Dendritic cell treated with granulocyte-macrophage colony-stimulating factor and Interleukin-4, amounts not matched to agents 40 ng/mL and 50 ng/mL, for 4 days (primary cell): ENCODE measurements around the gene ELF2.
"Not testable (repeated sequence)": the region's sequence is repeated elsewhere in the genome, so short reads cannot be mapped to it uniquely, and the experiment has no call there.

Source experiments
- H3K27ac Mint-ChIP-seq: one replicate; pipeline ENCODE4 v1.8.0; 2022; ENCODE audit warnings: mild to moderate bottlenecking, mixed read lengths
- H3K27me3 Mint-ChIP-seq: one replicate; pipeline ENCODE4 v1.8.0; 2022; ENCODE audit warnings: mild to moderate bottlenecking, mixed read lengths
- H3K36me3 Mint-ChIP-seq: one replicate; pipeline ENCODE4 v1.8.0; 2022; ENCODE audit warnings: low read depth, mixed read lengths
- H3K4me1 Mint-ChIP-seq: one replicate; pipeline ENCODE4 v1.8.0; 2022; ENCODE audit warnings: low read depth, mixed read lengths
- H3K4me3 Mint-ChIP-seq: one replicate; pipeline ENCODE4 v1.8.0; 2022; ENCODE audit warnings: mild to moderate bottlenecking, moderate library complexity, mixed read lengths
- H3K9me3 Mint-ChIP-seq: one replicate; pipeline ENCODE4 v1.8.0; 2022; ENCODE audit warnings: mixed read lengths
- intact Hi-C: fragments of 100-400 bp; cut with micrococcal nuclease; formaldehyde crosslinking; loops from one replicate; pipeline ENCODE4 v1.15.0; 2022

Gene ELF2

GRCh38 chr4:139144911-139145551, 32.0 kb downstream of the ELF2 start:
- peaks cover 6% of the 10 kb centered on the region for H3K36me3 Mint-ChIP-seq
- H3K9me3 Mint-ChIP-seq, result no peaks in the 10 kb centered on the region
- H3K4me1 Mint-ChIP-seq, result peaks cover 62% of the 10 kb centered on the region
- H3K27ac Mint-ChIP-seq, result peak overlapping the region; percentile 56
- H3K27me3 Mint-ChIP-seq, result no peaks in the 10 kb centered on the region
- intact Hi-C loops, result no loop called here
- H3K4me3 Mint-ChIP-seq, result no peak overlapping the region

GRCh38 chr4:139144161-139144859, 32.7 kb downstream of the ELF2 start:
- Mint-ChIP-seq H3K36me3 (peaks cover 6% of the 10 kb centered on the region), H3K9me3 (no peaks in the 10 kb centered on the region), H3K27ac (peak overlapping the region; percentile 56), H3K4me3 (no peak overlapping the region), H3K4me1 (peaks cover 64% of the 10 kb centered on the region), H3K27me3 (no peaks in the 10 kb centered on the region)
- intact Hi-C loops, result no loop called here

- peaks cover 58% of the 10 kb centered on the region for H3K4me1 Mint-ChIP-seq
- intact Hi-C loops, result no loop called here
- H3K4me3 Mint-ChIP-seq, result no peak overlapping the region
- peaks cover 7% of the 10 kb centered on the region for H3K36me3 Mint-ChIP-seq
- H3K9me3 Mint-ChIP-seq, result no peaks in the 10 kb centered on the region
- no peak overlapping the region for H3K27ac Mint-ChIP-seq
- H3K27me3 Mint-ChIP-seq, result no peaks in the 10 kb centered on the region
These were observed 34.0 kb downstream of the ELF2 start for GRCh38 chr4:139142980-139143379.

- peaks cover 61% of the 10 kb centered on the region for H3K4me1 Mint-ChIP-seq
- intact Hi-C loops, result no loop called here
- H3K27ac Mint-ChIP-seq, result no peak overlapping the region
- no peak overlapping the region for H3K4me3 Mint-ChIP-seq
- peaks cover 13% of the 10 kb centered on the region for H3K36me3 Mint-ChIP-seq
- no peaks in the 10 kb centered on the region for H3K9me3 Mint-ChIP-seq
- no peaks in the 10 kb centered on the region for H3K27me3 Mint-ChIP-seq
These were observed 34.9 kb downstream of the ELF2 start for GRCh38 chr4:139142087-139142486.

GRCh38 chr4:139137763-139138162, 39.3 kb downstream of the ELF2 start:
- Mint-ChIP-seq H3K4me1 (peaks cover 36% of the 10 kb centered on the region), H3K9me3 (no peaks in the 10 kb centered on the region), H3K27me3 (no peaks in the 10 kb centered on the region), H3K4me3 (no peak overlapping the region), H3K27ac (no peak overlapping the region), H3K36me3 (peaks cover 48% of the 10 kb centered on the region)
- intact Hi-C loops, result no loop called here

- no peak overlapping the region for H3K27ac Mint-ChIP-seq
- H3K4me1 Mint-ChIP-seq, result peaks cover 7% of the 10 kb centered on the region
- H3K36me3 Mint-ChIP-seq, result peaks cover 58% of the 10 kb centered on the region
- no peaks in the 10 kb centered on the region for H3K9me3 Mint-ChIP-seq
- H3K27me3 Mint-ChIP-seq, result no peaks in the 10 kb centered on the region
- intact Hi-C loops, result no loop called here
- H3K4me3 Mint-ChIP-seq, result no peak overlapping the region
These were observed 42.6 kb downstream of the ELF2 start for GRCh38 chr4:139134403-139134802.

GRCh38 chr4:139131209-139131870, 45.7 kb downstream of the ELF2 start:
- Mint-ChIP-seq H3K36me3 (peaks cover 59% of the 10 kb centered on the region), H3K27me3 (no peaks in the 10 kb centered on the region), H3K27ac (no peak overlapping the region), H3K9me3 (no peaks in the 10 kb centered on the region), H3K4me3 (no peak overlapping the region), H3K4me1 (no peaks in the 10 kb centered on the region)
- intact Hi-C loops, result no loop called here

- intact Hi-C loops, result no loop called here
- H3K9me3 Mint-ChIP-seq, result no peaks in the 10 kb centered on the region
- no peak overlapping the region for H3K27ac Mint-ChIP-seq
- no peaks in the 10 kb centered on the region for H3K27me3 Mint-ChIP-seq
- H3K36me3 Mint-ChIP-seq, result peaks cover 56% of the 10 kb centered on the region
- no peak overlapping the region for H3K4me3 Mint-ChIP-seq
- H3K4me1 Mint-ChIP-seq, result no peaks in the 10 kb centered on the region
These were observed 47.8 kb downstream of the ELF2 start for GRCh38 chr4:139129206-139129605.

- Mint-ChIP-seq H3K27ac (no peak overlapping the region), H3K4me1 (no peaks in the 10 kb centered on the region), H3K27me3 (no peaks in the 10 kb centered on the region), H3K36me3 (peaks cover 61% of the 10 kb centered on the region), H3K4me3 (no peak overlapping the region), H3K9me3 (no peaks in the 10 kb centered on the region)
- intact Hi-C loops, result no loop called here
These were observed 50.1 kb downstream of the ELF2 start for GRCh38 chr4:139126898-139127297.

GRCh38 chr4:139123910-139124309, 53.1 kb downstream of the ELF2 start:
- Mint-ChIP-seq H3K27ac (no peak overlapping the region), H3K9me3 (no peaks in the 10 kb centered on the region), H3K4me1 (no peaks in the 10 kb centered on the region), H3K27me3 (no peaks in the 10 kb centered on the region), H3K4me3 (no peak overlapping the region), H3K36me3 (peaks cover 74% of the 10 kb centered on the region)
- intact Hi-C loops, result no loop called here

- intact Hi-C loops, result no loop called here
- no peaks in the 10 kb centered on the region for H3K9me3 Mint-ChIP-seq
- no peak overlapping the region for H3K27ac Mint-ChIP-seq
- H3K36me3 Mint-ChIP-seq, result peaks cover 85% of the 10 kb centered on the region
- no peak overlapping the region for H3K4me3 Mint-ChIP-seq
- no peaks in the 10 kb centered on the region for H3K27me3 Mint-ChIP-seq
- H3K4me1 Mint-ChIP-seq, result no peaks in the 10 kb centered on the region
These were observed 58.7 kb downstream of the ELF2 start for GRCh38 chr4:139118365-139118764.

GRCh38 chr4:139115226-139115625, 61.8 kb downstream of the ELF2 start:
- Mint-ChIP-seq H3K36me3 (peaks cover 62% of the 10 kb centered on the region), H3K27ac (no peak overlapping the region), H3K4me3 (no peak overlapping the region), H3K27me3 (no peaks in the 10 kb centered on the region), H3K4me1 (no peaks in the 10 kb centered on the region), H3K9me3 (no peaks in the 10 kb centered on the region)
- intact Hi-C loops, result no loop called here

- H3K4me1 Mint-ChIP-seq, H3K27me3 Mint-ChIP-seq, H3K27ac Mint-ChIP-seq, H3K4me3 Mint-ChIP-seq, H3K9me3 Mint-ChIP-seq, intact Hi-C loops: not testable (repeated sequence)
- peaks cover 58% of the 10 kb centered on the region for H3K36me3 Mint-ChIP-seq
These were observed 62.2 kb downstream of the ELF2 start for GRCh38 chr4:139114795-139115194.

- no peaks in the 10 kb centered on the region for H3K9me3 Mint-ChIP-seq
- no peak overlapping the region for H3K4me3 Mint-ChIP-seq
- H3K27ac Mint-ChIP-seq, result no peak overlapping the region
- intact Hi-C loops, result no loop called here
- no peaks in the 10 kb centered on the region for H3K4me1 Mint-ChIP-seq
- H3K27me3 Mint-ChIP-seq, result no peaks in the 10 kb centered on the region
- H3K36me3 Mint-ChIP-seq, result peaks cover 46% of the 10 kb centered on the region
These were observed 64.4 kb downstream of the ELF2 start for GRCh38 chr4:139112650-139113049.
